GM12878 (cell line): ENCODE measurements around the gene ERMARD. TPM values are rescaled to one million over a fixed set of nuclear protein-coding genes. Genes with fewer than 3 reads are reported as not detected.

Experiments
- ATF7 ChIP-seq: fragments of 450-650 bp; IDR thresholded peaks from 2 replicates; pipeline ENCODE4 v1.6.1; 2016; ENCODE audit warnings: low read depth, mild to moderate bottlenecking
- BACH1 ChIP-seq: fragments of 450-650 bp; IDR thresholded peaks from 2 replicates; pipeline ENCODE4 v1.6.1; 2017; ENCODE audit warnings: mild to moderate bottlenecking, borderline replicate concordance
- BCLAF1 ChIP-seq: fragments of 450-650 bp; IDR thresholded peaks from 2 replicates; pipeline ENCODE4 v1.6.1; 2017; ENCODE audit warnings: antibody characterized with exemption, mild to moderate bottlenecking, moderate library complexity
- CBX3 ChIP-seq: fragments of 200-600 bp; sonication (generic); IDR thresholded peaks from 2 replicates; pipeline ENCODE4 v1.6.1; 2016; ENCODE audit warnings: low read depth, borderline replicate concordance
- CEBPB ChIP-seq, 2 experiments: fragments of 150-350 bp in 1 of 2; IDR thresholded peaks; 2 replicates each; pipeline ENCODE4 v1.6.1; 2012 to 2014; ENCODE audit warnings: low read depth in 2 of 2, low read length in 2 of 2, borderline replicate concordance in 1 of 2, inconsistent platforms in 1 of 2
- CTCF ChIP-seq, 3 experiments: IDR thresholded peaks in 2 of 3; conservative IDR thresholded peaks in 1 of 3; 2 replicates each; pipeline ENCODE4 v1.5.1; 2011; ENCODE audit warnings: low read depth in 3 of 3, low read length in 3 of 3, mild to moderate bottlenecking in 3 of 3, control low read depth in 2 of 3, moderate library complexity in 2 of 3, inconsistent platforms in 1 of 3, mixed read lengths in 1 of 3; ENCODE audit not compliant: control insufficient read depth in 2 of 3, insufficient read depth in 1 of 3; ENCODE audit errors: extremely low read depth in 1 of 3
- DPF2 ChIP-seq: fragments of 450-650 bp; IDR thresholded peaks from 2 replicates; pipeline ENCODE4 v1.6.1; 2017; ENCODE audit warnings: mild to moderate bottlenecking
- PAX5 ChIP-seq: IDR thresholded peaks from 2 replicates; pipeline ENCODE4 v1.6.1; 2011; ENCODE audit warnings: low read depth, low read length, borderline replicate concordance
- RAD51 ChIP-seq: fragments of 450-650 bp; IDR thresholded peaks from 2 replicates; pipeline ENCODE4 v1.6.1; 2016; ENCODE audit warnings: moderate library complexity, mild to moderate bottlenecking, inconsistent platforms
- RBBP5 ChIP-seq: fragments of 200-600 bp; sonication (generic); conservative IDR thresholded peaks from 2 replicates; pipeline ENCODE4 v1.6.1; 2016
- TCF7 ChIP-seq: IDR thresholded peaks from 2 replicates; pipeline ENCODE4 v1.6.1; 2014; ENCODE audit warnings: antibody characterized with exemption, borderline replicate concordance
- WRNIP1 ChIP-seq: IDR thresholded peaks from 2 replicates; pipeline ENCODE4 v1.6.1; 2011; ENCODE audit warnings: low read depth, low read length, improper control_type of control experiment, borderline replicate concordance
- ZBTB40 ChIP-seq: fragments of 450-650 bp; IDR thresholded peaks from 2 replicates; pipeline ENCODE4 v1.6.1; 2016; ENCODE audit warnings: mild to moderate bottlenecking, moderate library complexity, borderline replicate concordance
- ZNF622 ChIP-seq: fragments of 450-650 bp; IDR thresholded peaks from 2 replicates; pipeline ENCODE4 v1.6.1; 2017; ENCODE audit warnings: mild to moderate bottlenecking, inconsistent platforms
- ZNF687 ChIP-seq: fragments of 450-650 bp; IDR thresholded peaks from 2 replicates; pipeline ENCODE4 v1.6.1; 2017; ENCODE audit warnings: mild to moderate bottlenecking, moderate library complexity
- ZZZ3 ChIP-seq: IDR thresholded peaks from 2 replicates; pipeline ENCODE4 v1.6.1; 2011; ENCODE audit warnings: low read depth; ENCODE audit not compliant: control insufficient read depth, insufficient read length
- polyA plus RNA-seq, 11 experiments: library from polyadenylated mRNA; depleted of rRNA in 4 of 11; unstranded in 6 of 11; stranded (reverse) in 5 of 11; fragments of >200 nt; fragmentation: Nextera tagmentation in 4 of 11; fragmentation: Illumina TruSeq in 1 of 11; extraction: Ambion mirVana in 4 of 11; extraction: Trizol in 1 of 11; gene quantifications; 1 replicate in 1 of 11; 2 replicates in 10 of 11; pipeline versions ENCODE4 v1.2.1 to v1.2.3, GENCODE V29; 2011 to 2016; ENCODE audit warnings: inconsistent platforms in 2 of 11, missing spikeins in 2 of 11, low read depth in 1 of 11
- total RNA-seq, 4 experiments: library from RNA; depleted of rRNA in 3 of 4; stranded (reverse); fragments of >200 nt in 3 of 4; fragmentation: Illumina TruSeq in 1 of 4; extraction: Trizol in 1 of 4; gene quantifications; 2 replicates each; pipeline versions ENCODE4 v1.2.1 to v1.2.3, GENCODE V29; 2013 to 2021

Gene ERMARD
- total and polyA plus RNA-seq, 10 of the 15 experiments (the other 5 are each of a cell fraction or from before 2014, with no cell fraction given) = 24.4 to 63.3 (median 34.1) TPM

GRCh38 chr6:169701954-169702839, 49.2 kb upstream of the ERMARD start, which contains the start of the genes C6orf120 and WDR27 (continued):
- TF ChIP-seq ZNF687 (no peak; the same call in 1 of the 2 replicates), CEBPB (IDR thresholded peaks at IDR 0.05; ENCODE audit: borderline replicate concordance in 1 of 2, low read depth in 2 of 2, low read length in 2 of 2) (no peak), RAD51 (no peak), WRNIP1 (no peak), BACH1 (peak; percentile 87), ZNF622 (no peak), RBBP5 (0 out of 2 replicates have a peak, but pooled peaks have one; percentile 44), ATF7 (no peak), PAX5 (no peak; the same call in 1 of the 2 replicates), CTCF (IDR thresholded peaks at IDR 0.05 in 2 of 3, conservative IDR thresholded peaks at IDR 0.05 in 1 of 3; ENCODE audit: control insufficient read depth in 2 of 3, extremely low read depth in 1 of 3, insufficient read depth in 1 of 3, low read depth in 3 of 3, low read length in 3 of 3) (peak in 2 of 3 experiments; percentile 14 to 18; a peak in 1 of 6 replicates), CBX3 (no peak), DPF2 (peak; percentile 19; the same call in 1 of the 2 replicates), TCF7 (no peak), ZBTB40 (peak; percentile 94), ZZZ3 (no peak), BCLAF1 (no peak)
